H1 (cell line): ENCODE measurements around the gene C12orf43. TPM values are rescaled to one million over a fixed set of nuclear protein-coding genes. Genes with fewer than 3 reads are reported as not detected.

ENCODE experiments used
- CTCF ChIA-PET: fragments of 300-600 bp; sonication (Branson Sonifier 250); formaldehyde crosslinking; loops from one replicate; lab custom pipeline; 2021; ENCODE audit not compliant: partially characterized antibody; lab: Charles Lee
- POLR2A ChIA-PET: fragments of 300-600 bp; sonication (Branson Sonifier 250); formaldehyde crosslinking; loops from one replicate; lab custom pipeline; 2021; ENCODE audit warnings: inconsistent platforms; ENCODE audit not compliant: partially characterized antibody; lab: Charles Lee
- DNase-seq, 2 experiments: peaks; one replicate each; pipeline versions ENCODE4 v3.0.0 to v3.0.0-alpha.2; 2010 to 2022; ENCODE audit warnings: low spot score in 2 of 2, low read depth in 1 of 2, mixed read lengths in 1 of 2
- FAIRE-seq: peaks from 2 replicates; lab custom pipeline; 2011; peaks lifted over from hg19 to GRCh38; lab: Jason Lieb, UNC
- H2AFZ ChIP-seq: 2 replicates; pipeline ENCODE4 v1.8.1; 2012; ENCODE audit warnings: low read length, inconsistent platforms
- H2AK5ac ChIP-seq: 2 replicates; pipeline ENCODE4 v1.6.1; 2013; ENCODE audit warnings: low read depth, low read length
- H2BK120ac ChIP-seq: replicated peaks from 2 replicates; pipeline ENCODE3; 2013; ENCODE audit warnings: low read depth, low read length, inconsistent platforms
- H2BK12ac ChIP-seq: 2 replicates; pipeline ENCODE4 v1.6.1; 2013; ENCODE audit warnings: low read depth, low read length
- H2BK15ac ChIP-seq: 2 replicates; pipeline ENCODE4 v1.6.1; 2013; ENCODE audit warnings: low read length
- H2BK20ac ChIP-seq: 2 replicates; pipeline ENCODE4 v1.6.1; 2013; ENCODE audit warnings: low read length
- H2BK5ac ChIP-seq: 2 replicates; pipeline ENCODE4 v1.6.1; 2013; ENCODE audit warnings: low read depth, low read length
- H3K14ac ChIP-seq: 2 replicates; pipeline ENCODE4 v1.6.1; 2013; ENCODE audit warnings: inconsistent platforms; ENCODE audit not compliant: insufficient read length
- H3K18ac ChIP-seq: 2 replicates; pipeline ENCODE4 v1.6.1; 2013; ENCODE audit warnings: low read length; ENCODE audit errors: extremely low read depth
- H3K23ac ChIP-seq: 2 replicates; pipeline ENCODE4 v1.6.1; 2013; ENCODE audit warnings: inconsistent platforms; ENCODE audit not compliant: insufficient read length
- H3K23me2 ChIP-seq: 2 replicates; pipeline ENCODE4 v1.6.1; 2013; ENCODE audit warnings: low read depth, low read length
- H3K27ac ChIP-seq: 2 replicates; pipeline ENCODE4 v1.6.1; 2011; ENCODE audit warnings: low read depth, low read length, inconsistent platforms
- H3K27me3 ChIP-seq, 4 experiments: replicated peaks in 1 of 4; 1 replicate in 1 of 4; 2 replicates in 3 of 4; pipeline versions ENCODE4 v1.6.1 to v1.8.1; 2011 to 2013; ENCODE audit warnings: low read length in 3 of 4, mild to moderate bottlenecking in 3 of 4, inconsistent platforms in 2 of 4, mixed read lengths in 2 of 4, moderate library complexity in 1 of 4; ENCODE audit not compliant: control insufficient read depth in 3 of 4, insufficient read depth in 3 of 4; ENCODE audit errors: extremely low read depth in 1 of 4
- H3K36me3 ChIP-seq, 4 experiments: 2 replicates each; pipeline versions ENCODE4 v1.6.1 to v1.8.1; 2011 to 2013; ENCODE audit warnings: mild to moderate bottlenecking in 4 of 4, low read length in 3 of 4, moderate library complexity in 2 of 4, control low read depth in 1 of 4, inconsistent platforms in 1 of 4; ENCODE audit not compliant: insufficient read depth in 4 of 4, control insufficient read depth in 2 of 4
- H3K4ac ChIP-seq: replicated peaks from 2 replicates; pipeline ENCODE3; 2013; ENCODE audit warnings: low read length, low read depth, mixed read lengths, inconsistent platforms; ENCODE audit not compliant: insufficient read length
- H3K4me1 ChIP-seq, 4 experiments: replicated peaks in 1 of 4; 1 replicate in 1 of 4; 2 replicates in 3 of 4; pipeline versions ENCODE4 v1.6.1 to v1.8.1; 2011 to 2013; ENCODE audit warnings: low read length in 3 of 4, inconsistent platforms in 2 of 4, mixed read lengths in 1 of 4; ENCODE audit not compliant: insufficient read depth in 4 of 4, control insufficient read depth in 3 of 4
- H3K4me2 ChIP-seq, 2 experiments: 2 replicates each; pipeline versions ENCODE4 v1.6.1 to v1.8.1; 2011 to 2013; ENCODE audit warnings: low read depth in 2 of 2, low read length in 2 of 2, control low read depth in 1 of 2, inconsistent platforms in 1 of 2, mild to moderate bottlenecking in 1 of 2; ENCODE audit not compliant: insufficient read depth in 1 of 2
- H3K4me3 ChIP-seq, 4 experiments: fragments of 200-600, 300-600 bp in 1 of 4; sonication (generic), shearing (Covaris generic), sonication (Bioruptor Twin) in 1 of 4; 2 replicates each; pipeline versions ENCODE4 v1.5.1 to v1.8.1; 2011 to 2016; ENCODE audit warnings: low read length in 4 of 4, low read depth in 3 of 4, control low read depth in 2 of 4, inconsistent platforms in 2 of 4, mild to moderate bottlenecking in 2 of 4, mixed read lengths in 1 of 4, moderate library complexity in 1 of 4; ENCODE audit not compliant: insufficient read depth in 2 of 4; ENCODE audit errors: extremely low read depth in 1 of 4
- H3K56ac ChIP-seq: replicated peaks from 2 replicates; pipeline ENCODE3; 2013; ENCODE audit warnings: low read depth, mild to moderate bottlenecking, mixed read lengths, low read length, inconsistent platforms; ENCODE audit not compliant: insufficient read length
- H3K79me1 ChIP-seq: 2 replicates; pipeline ENCODE4 v1.6.1; 2013; ENCODE audit warnings: low read depth, low read length, control low read depth
- H3K79me2 ChIP-seq, 2 experiments: 2 replicates each; pipeline versions ENCODE4 v1.6.1 to v1.8.1; 2012 to 2013; ENCODE audit warnings: low read length in 2 of 2, mild to moderate bottlenecking in 2 of 2, inconsistent platforms in 1 of 2; ENCODE audit not compliant: insufficient read depth in 2 of 2, control insufficient read depth in 1 of 2
- H3K9ac ChIP-seq, 4 experiments: replicated peaks in 1 of 4; 1 replicate in 1 of 4; 2 replicates in 3 of 4; pipeline versions ENCODE4 v1.6.1 to v1.8.1; 2011 to 2013; ENCODE audit warnings: low read depth in 3 of 4, low read length in 3 of 4, control low read depth in 2 of 4, mild to moderate bottlenecking in 2 of 4, moderate library complexity in 2 of 4, inconsistent platforms in 1 of 4; ENCODE audit errors: extremely low read depth in 1 of 4
- H3K9me3 ChIP-seq, 2 experiments: 2 replicates each; pipeline versions ENCODE4 v1.6.1 to v1.8.1; 2012 to 2013; ENCODE audit warnings: mild to moderate bottlenecking in 2 of 2, moderate library complexity in 2 of 2, control low read depth in 1 of 2, inconsistent platforms in 1 of 2, low read depth in 1 of 2, low read length in 1 of 2, mixed read lengths in 1 of 2; ENCODE audit not compliant: insufficient read depth in 2 of 2
- H4K20me1 ChIP-seq, 2 experiments: replicated peaks in 1 of 2; 2 replicates each; pipeline versions ENCODE3 to v1.8.1; 2011 to 2013; ENCODE audit warnings: inconsistent platforms in 2 of 2, low read length in 2 of 2, mild to moderate bottlenecking in 1 of 2; ENCODE audit not compliant: insufficient read depth in 2 of 2, control insufficient read depth in 1 of 2
- H4K5ac ChIP-seq: 2 replicates; pipeline ENCODE4 v1.6.1; 2013; ENCODE audit warnings: low read length, low read depth, mixed read lengths, inconsistent platforms; ENCODE audit not compliant: insufficient read length
- H4K8ac ChIP-seq: 2 replicates; pipeline ENCODE4 v1.8.0; 2013; ENCODE audit warnings: mild to moderate bottlenecking, moderate library complexity, low read length, inconsistent platforms; ENCODE audit not compliant: insufficient read depth; ENCODE audit errors: extremely low read depth
- H4K91ac ChIP-seq: replicated peaks from 2 replicates; pipeline ENCODE3; 2013; ENCODE audit warnings: low read length, mixed read lengths, inconsistent platforms; ENCODE audit not compliant: insufficient read length
- CBX8 ChIP-seq: fragments of 300-800, 300-1000 bp; sonication (generic); IDR thresholded peaks from 2 replicates; pipeline ENCODE4 v1.7.1; 2016; ENCODE audit warnings: low read depth, low read length, borderline replicate concordance
- CTBP2 ChIP-seq: IDR thresholded peaks from 2 replicates; pipeline ENCODE4 v1.7.0; 2011; ENCODE audit warnings: borderline replicate concordance, mild to moderate bottlenecking, moderate library complexity, mixed read lengths, low read length; ENCODE audit not compliant: insufficient read depth, insufficient read length
- EP300 ChIP-seq, 2 experiments: IDR thresholded peaks; 1 replicate in 1 of 2; 2 replicates in 1 of 2; pipeline ENCODE4 v1.6.1; 2011 to 2012; ENCODE audit warnings: low read depth in 2 of 2, low read length in 2 of 2, mild to moderate bottlenecking in 2 of 2, borderline replicate concordance in 1 of 2, inconsistent platforms in 1 of 2, moderate library complexity in 1 of 2
- KDM1A ChIP-seq: fragments of 200-600, 300-600 bp; sonication (generic); IDR thresholded peaks from 2 replicates; pipeline ENCODE4 v1.7.1; 2016; ENCODE audit warnings: mild to moderate bottlenecking, low read length, borderline replicate concordance
- KDM5A ChIP-seq: fragments of 200-600 bp; IDR thresholded peaks from 2 replicates; pipeline ENCODE4 v1.7.1; 2012; ENCODE audit warnings: mild to moderate bottlenecking, low read length, inconsistent platforms, mixed read lengths
- POU5F1 ChIP-seq: IDR thresholded peaks from 2 replicates; pipeline ENCODE4 v1.6.1; 2011; ENCODE audit warnings: low read depth, mild to moderate bottlenecking, low read length, moderate library complexity
- RBBP5 ChIP-seq: IDR thresholded peaks from 2 replicates; pipeline ENCODE4 v1.7.1; 2012; ENCODE audit warnings: low read depth, mild to moderate bottlenecking, inconsistent platforms, low read length, moderate library complexity, borderline replicate concordance
- SP4 ChIP-seq: IDR thresholded peaks from 2 replicates; pipeline ENCODE4 v1.6.1; 2012; ENCODE audit warnings: low read length, inconsistent platforms
- polyA plus RNA-seq, 7 experiments: library from polyadenylated mRNA; depleted of rRNA in 3 of 7; stranded (reverse) in 5 of 7; unstranded in 2 of 7; fragments of >200 nt in 5 of 7; fragments of 200-250 nt in 2 of 7; gene quantifications; 1 replicate in 5 of 7; 2 replicates in 1 of 7; 4 replicates in 1 of 7; pipeline versions ENCODE4 v1.2.1 to v1.2.3, GENCODE V29; 2011 to 2013; ENCODE audit warnings: missing spikeins in 2 of 7, mixed read lengths in 2 of 7
- total RNA-seq: library from RNA; stranded (reverse); fragmentation: NEBNext Ultra II Directional; extraction: Animal tissue kit (Norgen Biotek cat#: 25700); gene quantifications from 2 replicates; pipeline ENCODE4 v1.2.1, GENCODE V29; 2021

C12orf43 gene
- total and polyA plus RNA-seq, 2 of the 8 experiments (the other 6 are each of a cell fraction or from before 2014, with no cell fraction given) = 9.2 to 22.3 TPM

DNA sequence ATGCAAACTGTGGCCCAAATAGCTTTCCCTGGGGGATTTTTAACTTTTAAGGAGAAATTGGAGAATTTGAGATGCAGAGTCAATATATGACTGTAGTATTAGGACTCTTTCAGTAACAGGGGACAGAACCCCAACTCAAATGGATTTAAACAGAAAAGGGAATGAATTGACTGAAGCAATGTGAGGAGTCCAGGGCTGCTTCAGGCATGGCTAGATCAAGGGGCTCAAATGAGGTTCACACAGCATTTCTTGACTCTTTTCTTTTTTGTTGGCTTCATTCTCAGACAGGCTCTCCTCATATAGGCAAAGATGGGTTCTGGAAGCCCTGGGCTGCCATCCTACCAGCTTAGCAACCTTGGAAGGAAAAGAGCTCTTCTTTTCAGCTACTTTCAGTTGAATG lies 24.3 kb downstream of the C12orf43 start:
- Histone ChIP-seq H3K18ac (no peak overlapping the region), H2BK12ac (no peak overlapping the region), H2AK5ac (no peak overlapping the region), H3K4me3 (no peak overlapping the region), H2BK15ac (no peak overlapping the region), H3K4me1 (no peaks in the 10 kb centered on the region), H4K91ac (no peak overlapping the region), H3K79me1 (no peaks in the 10 kb centered on the region), H2AFZ (no peak overlapping the region), H3K4me2 (no peak overlapping the region), H3K9me3 (no peaks in the 10 kb centered on the region), H4K8ac (no peak overlapping the region), H4K20me1 (peaks cover 0 to 2% of the 10 kb centered on the region in 2 experiments), H3K23me2 (peaks cover 22% of the 10 kb centered on the region; the same call in 1 of the 2 replicates), H3K56ac (no peak overlapping the region), H3K9ac (no peak overlapping the region), H3K4ac (no peak overlapping the region), H2BK5ac (no peak overlapping the region), H2BK20ac (no peak overlapping the region), H3K27ac (no peak overlapping the region), H3K14ac (no peak overlapping the region), H3K23ac (no peak overlapping the region), H2BK120ac (no peak overlapping the region), H3K79me2 (no peaks in the 10 kb centered on the region), H3K36me3 (no peaks in the 10 kb centered on the region), H4K5ac (no peak overlapping the region), H3K27me3 (no peaks in the 10 kb centered on the region)
- POLR2A ChIA-PET = interaction anchor here (1.1 to 1.6 kb wide), 2 partner anchors 8 to 11 kb away, joined by 3 to 4 read pairs; no protein-coding TSS in a partner anchor
- TF ChIP-seq KDM1A = no peak
- TF ChIP-seq EP300 (IDR thresholded peaks at IDR 0.05; ENCODE audit: borderline replicate concordance in 1 of 2, low read depth in 2 of 2, low read length in 2 of 2) = no peak
- TF ChIP-seq KDM5A = no peak
- TF ChIP-seq CBX8 = no peak
- no peak for TF ChIP-seq SP4
- TF ChIP-seq POU5F1 = no peak
- TF ChIP-seq CTBP2 = no peak
- no peak for TF ChIP-seq RBBP5
- FAIRE-seq = no peak
- DNase-seq = no peak
- CTCF ChIA-PET = interaction anchor here (1.0 to 3.8 kb wide), 5 partner anchors 9 to 409 kb away, joined by 3 to 40 read pairs (median 3); no protein-coding TSS in a partner anchor
